A204.1 (cell line): ENCODE results near the gene METTL22.
"Not testable (repeated sequence)": the region's sequence is repeated elsewhere in the genome, so short reads cannot be mapped to it uniquely, and the experiment has no call there.

ENCODE experiments used
- FAIRE-seq: peaks from 2 replicates; lab custom pipeline; 2012; peaks lifted over from hg19 to GRCh38; lab: Jason Lieb, UNC

Gene METTL22

GRCh38 chr16:8632675-8633182 lies 11.2 kb downstream of the METTL22 start:
- FAIRE-seq = no peak

GRCh38 chr16:8634991-8635736 lies 13.7 kb downstream of the METTL22 start:
- FAIRE-seq = no peak

DNA sequence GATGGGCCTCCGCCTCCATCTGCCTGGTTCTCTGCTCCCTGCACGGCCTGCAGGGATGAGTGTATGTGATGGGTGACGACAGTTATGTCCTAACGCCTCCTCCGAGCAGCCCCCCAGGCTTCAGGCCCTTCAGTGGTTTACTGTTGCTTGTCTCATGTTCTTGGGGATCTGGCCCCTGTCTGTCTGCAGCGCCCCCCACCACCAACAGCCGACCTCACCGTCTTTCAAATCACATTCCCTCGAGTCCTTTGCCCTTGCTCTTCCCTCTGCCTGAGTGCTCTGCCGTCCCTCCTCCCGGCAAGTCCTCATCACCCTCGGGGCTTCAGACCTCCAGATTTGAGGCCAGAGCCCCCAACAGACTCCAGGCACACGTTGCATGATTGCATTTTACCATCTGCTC lies 18.2 kb downstream of the METTL22 start:
- no peak for FAIRE-seq

GRCh38 chr16:8641671-8642070 lies 20.2 kb downstream of the METTL22 start:
- FAIRE-seq = no peak

GRCh38 chr16:8642146-8642545 lies 20.6 kb downstream of the METTL22 start:
- no peak for FAIRE-seq

DNA sequence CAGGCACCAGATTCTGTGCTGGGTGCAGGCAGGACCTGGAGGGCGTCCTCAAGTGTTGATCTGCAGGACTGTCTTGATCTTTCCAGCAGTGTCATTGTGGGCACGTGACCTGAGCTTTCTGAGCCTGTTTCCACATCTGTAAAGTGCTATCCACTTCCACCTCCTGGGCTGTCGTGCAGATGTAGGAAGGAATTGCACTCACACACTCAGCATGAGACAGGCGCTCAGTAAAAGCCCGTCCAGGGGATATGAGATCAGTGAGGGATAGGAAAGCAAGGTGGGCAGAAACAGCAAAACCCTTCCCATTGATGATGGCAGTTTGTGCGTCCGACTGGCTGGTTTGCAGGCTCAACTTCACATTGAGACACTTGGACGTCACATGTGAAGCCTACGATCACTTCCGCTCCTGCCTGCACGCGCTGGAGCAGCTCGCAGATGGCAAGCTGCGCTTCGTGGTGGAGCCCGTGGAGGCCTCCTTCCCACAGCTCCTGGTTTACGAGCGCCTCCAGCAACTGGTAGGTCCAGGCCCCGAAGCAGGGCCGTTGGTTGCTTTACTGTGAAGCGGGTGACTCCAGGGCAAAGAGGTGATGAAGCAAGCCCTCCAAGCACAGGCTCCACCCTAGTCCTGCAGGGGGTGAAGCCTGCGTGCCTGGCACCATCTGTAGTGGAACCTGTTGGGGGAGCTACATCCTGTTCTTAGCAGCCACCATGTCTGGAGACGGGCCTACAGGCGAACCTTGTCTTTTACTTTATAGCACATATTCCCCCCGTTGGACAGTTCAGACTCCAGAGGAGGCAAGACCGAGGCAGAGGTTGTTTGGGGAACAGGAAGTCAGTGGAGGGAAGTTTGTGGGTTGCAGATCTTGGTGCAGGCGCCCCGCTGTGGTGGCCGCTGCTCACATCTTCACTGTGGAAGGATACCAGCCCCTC lies 23.0 kb downstream of the METTL22 start:
- no peak for FAIRE-seq

- no peak for FAIRE-seq
Measured at GRCh38 chr16:8645141-8645521, 23.6 kb downstream of the METTL22 start.

DNA sequence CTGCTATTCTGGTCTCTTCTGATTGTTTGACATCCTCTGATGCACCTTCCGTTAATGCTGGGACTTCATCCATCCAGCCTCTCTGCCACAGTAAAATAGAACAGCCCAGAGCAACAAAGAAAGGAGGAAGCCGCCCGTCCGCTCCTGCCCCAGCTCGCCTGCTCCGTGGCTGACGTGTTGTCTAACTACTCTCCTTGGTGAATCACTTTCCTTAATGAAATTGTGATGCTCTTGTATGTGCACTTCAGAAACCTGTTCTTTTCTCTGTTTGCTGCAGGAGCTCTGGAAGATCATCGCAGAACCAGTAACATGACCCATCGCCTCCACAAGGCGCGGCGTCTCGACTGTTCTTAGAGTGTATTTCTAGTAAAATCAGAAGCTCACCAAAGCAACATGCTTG lies 24.3 kb downstream of the METTL22 start:
- no peak for FAIRE-seq

DNA sequence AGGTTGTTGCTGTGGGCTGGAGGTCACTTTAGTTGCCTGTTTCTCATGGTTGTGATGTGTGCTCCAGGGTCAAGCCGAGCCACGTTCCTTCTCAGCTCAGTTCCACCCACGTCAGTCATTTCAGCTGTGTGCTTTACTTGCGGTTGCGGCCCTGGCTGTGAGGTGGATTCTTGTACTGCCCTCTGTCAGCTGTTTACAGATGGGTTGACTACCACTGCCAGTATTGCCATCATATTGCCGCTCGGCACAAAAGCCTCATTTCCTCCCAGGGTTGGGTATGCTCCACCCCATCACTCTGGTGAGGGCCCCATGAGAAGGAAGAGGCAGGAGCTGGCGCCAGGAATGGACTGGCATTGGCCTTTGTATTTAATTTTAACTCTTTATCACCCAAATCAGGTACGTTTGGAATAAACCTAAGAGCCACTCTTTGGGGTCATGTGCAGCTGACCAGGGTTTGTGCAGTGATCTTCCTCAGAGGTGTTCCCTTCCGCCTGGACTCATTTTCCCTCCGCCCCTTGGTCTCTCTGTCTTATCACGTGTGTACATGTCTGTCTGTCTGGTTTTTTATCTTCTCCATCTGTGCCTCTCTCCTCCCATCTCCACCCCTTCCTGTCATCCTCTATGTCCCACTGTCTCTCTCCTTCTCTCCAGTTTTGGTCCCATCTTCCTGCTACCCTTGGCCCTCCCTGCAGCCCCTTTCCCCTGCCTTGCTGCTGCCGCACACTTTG lies 25.0 kb downstream of the METTL22 start:
- FAIRE-seq = no peak

DNA sequence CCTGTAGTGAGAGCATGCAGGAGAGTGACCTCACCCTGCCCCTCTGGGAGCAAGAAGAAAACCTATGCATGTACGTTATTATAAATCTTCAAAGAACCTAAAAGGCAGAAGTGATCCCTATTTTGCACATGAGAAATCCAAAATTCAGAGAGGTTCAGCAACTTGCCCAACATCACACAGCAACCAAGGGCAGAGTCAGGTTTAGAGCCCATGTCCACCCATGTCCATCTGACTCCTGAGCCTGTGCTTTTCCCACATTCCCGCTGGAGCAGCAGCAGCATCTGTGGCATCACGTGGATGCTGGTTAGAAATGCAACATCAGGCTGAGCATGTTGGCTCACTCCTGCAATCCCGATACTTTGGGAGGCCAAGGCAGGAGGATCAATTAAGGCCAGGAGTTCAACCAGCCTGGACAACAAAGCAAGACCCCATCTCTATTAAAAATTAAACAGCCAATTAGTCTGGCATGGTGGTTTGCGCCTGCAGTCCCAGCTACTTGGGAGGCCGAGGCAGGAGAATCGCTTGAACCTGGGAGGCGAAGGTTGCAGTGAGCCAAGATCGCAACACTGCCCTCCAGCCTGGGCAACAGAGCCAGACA lies 26.3 kb downstream of the METTL22 start:
- no peak for FAIRE-seq

- FAIRE-seq = no peak
Measured at GRCh38 chr16:8648877-8649276, 27.4 kb downstream of the METTL22 start.

DNA sequence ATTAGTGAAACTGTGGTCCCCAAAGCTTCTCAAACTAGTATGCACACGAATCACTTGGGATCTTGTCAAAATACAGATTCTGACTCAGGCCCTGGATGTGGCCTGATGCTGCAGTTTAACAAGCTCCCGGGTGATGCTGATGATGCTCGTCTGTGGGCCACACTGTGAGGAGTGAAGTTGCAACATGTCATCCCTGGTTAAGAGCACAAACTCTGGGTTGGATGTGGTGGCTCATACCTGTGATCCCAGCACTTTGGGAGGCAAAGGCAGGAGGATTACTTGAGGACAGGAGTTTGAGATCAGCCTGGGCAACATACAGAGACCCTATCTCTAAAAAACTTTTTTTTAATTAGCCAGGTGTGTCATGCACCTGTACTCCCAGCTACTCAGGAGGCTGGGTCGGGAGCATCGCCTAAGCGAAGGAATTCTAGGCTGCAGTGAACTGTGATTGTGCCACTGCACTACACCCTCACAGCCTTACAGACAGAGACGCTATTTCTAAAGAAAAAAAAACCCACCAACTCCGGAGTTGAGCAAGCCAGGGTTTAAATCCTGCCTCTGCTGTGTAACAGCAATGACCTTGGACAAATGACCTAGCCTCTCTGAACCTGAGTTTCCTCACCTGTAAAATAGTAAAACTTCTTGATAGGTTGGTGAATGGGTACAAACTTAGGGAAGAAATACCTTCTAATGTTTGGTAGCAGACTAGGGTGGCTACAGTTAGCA lies 28.5 kb downstream of the METTL22 start:
- no peak for FAIRE-seq

GRCh38 chr16:8651958-8652357 lies 30.5 kb downstream of the METTL22 start:
- not testable (repeated sequence) for FAIRE-seq

- no peak for FAIRE-seq
Measured at GRCh38 chr16:8655184-8655717, 33.8 kb downstream of the METTL22 start.

DNA sequence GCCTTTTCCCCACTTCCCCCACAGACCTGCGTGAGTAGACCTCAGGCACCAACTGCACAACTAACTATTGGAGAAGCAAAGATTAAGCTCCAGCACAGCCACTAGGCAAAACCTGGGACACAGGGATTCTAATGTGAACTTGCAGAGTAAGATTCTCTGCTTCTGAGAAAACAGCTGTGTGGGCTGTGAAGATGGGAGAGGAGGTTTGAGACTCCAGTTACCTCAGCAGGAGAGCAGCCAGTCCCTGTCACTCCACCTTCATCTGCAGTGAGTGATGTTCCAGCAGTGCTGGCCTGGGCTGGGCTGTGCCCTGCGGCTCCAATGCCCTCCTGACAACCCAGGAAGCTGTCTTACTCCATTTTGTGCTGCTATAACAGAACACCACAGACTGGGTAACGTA lies 34.9 kb downstream of the METTL22 start:
- FAIRE-seq = no peak

GRCh38 chr16:8660841-8661301 lies 39.4 kb downstream of the METTL22 start:
- no peak for FAIRE-seq

- no peak for FAIRE-seq
Measured at GRCh38 chr16:8661703-8662102, 40.2 kb downstream of the METTL22 start.

GRCh38 chr16:8663192-8664089 lies 41.9 kb downstream of the METTL22 start:
- no peak for FAIRE-seq

GRCh38 chr16:8665529-8665928 lies 44.0 kb downstream of the METTL22 start:
- FAIRE-seq = no peak

GRCh38 chr16:8667492-8667891 lies 46.0 kb downstream of the METTL22 start:
- FAIRE-seq = no peak
